Vagina (tissue), 2 donors: ENCODE results near the gene IVNS1ABP. TPM values are rescaled to one million over a fixed set of nuclear protein-coding genes. Genes with fewer than 3 reads are reported as not detected.

Experiments used
- DNase-seq, 2 donors: peaks; one replicate each; pipeline ENCODE4 v3.0.0-alpha.2; 2017; ENCODE audit errors: extremely low spot score in 2 of 2
- H3K27ac ChIP-seq: fragments of 200-600 bp; sonication (generic); one replicate; pipeline ENCODE4 v1.5.1; 2019
- H3K27me3 ChIP-seq: fragments of 200-600 bp; sonication (generic); one replicate; pipeline ENCODE4 v1.5.1; 2019
- H3K36me3 ChIP-seq, 2 donors: fragments of 200-600 bp; sonication (generic); one replicate each; pipeline ENCODE4 v1.5.1; 2017 to 2019
- H3K4me1 ChIP-seq: fragments of 200-600 bp; sonication (generic); one replicate; pipeline ENCODE4 v1.5.1; 2019
- H3K4me3 ChIP-seq, 2 donors: fragments of 200-600 bp; sonication (generic); 1 replicate in 1 of 2; 2 replicates in 1 of 2; pipeline ENCODE4 v1.5.1; 2016 to 2019
- H3K9me3 ChIP-seq: fragments of 200-600 bp; sonication (generic); one replicate; pipeline ENCODE4 v1.5.1; 2019
- POLR2A ChIP-seq, 2 donors: fragments of 450-650 bp; IDR thresholded peaks; one replicate each; pipeline ENCODE4 v1.6.1; 2017; ENCODE audit warnings: antibody characterized with exemption in 2 of 2, mild to moderate bottlenecking in 2 of 2, moderate library complexity in 2 of 2
- POLR2AphosphoS5 ChIP-seq, 2 donors: sonication (generic); formaldehyde crosslinking; IDR thresholded peaks; one replicate each; pipeline ENCODE4 v1.9.0; 2017; ENCODE audit warnings: antibody characterized with exemption in 2 of 2, mild to moderate bottlenecking in 2 of 2, low read depth in 1 of 2; ENCODE audit not compliant: insufficient read depth in 1 of 2
- intact Hi-C: fragments of 100-400 bp; cut with DNase I; formaldehyde crosslinking; loops from one replicate; pipeline ENCODE4 v1.15.1; 2023
- total RNA-seq: library from RNA; depleted of rRNA; stranded (reverse); fragments of >200 nt; gene quantifications from one replicate; pipeline ENCODE4 v1.2.3, GENCODE V29; 2016
- TF ChIP-seq, protein P1 (sequence below), 3 experiments: fragments of 450-650 bp in 2 of 3; fragments of 200-600 bp in 1 of 3; sonication (generic) in 1 of 3; IDR thresholded peaks; one replicate each; pipeline ENCODE4 v1.5.1; 2017 to 2019; ENCODE audit warnings: antibody characterized with exemption in 3 of 3, mild to moderate bottlenecking in 2 of 3, moderate library complexity in 2 of 3

The IVNS1ABP gene
- total RNA-seq, 1 donor from 2014 or later = 125 TPM

DNA sequence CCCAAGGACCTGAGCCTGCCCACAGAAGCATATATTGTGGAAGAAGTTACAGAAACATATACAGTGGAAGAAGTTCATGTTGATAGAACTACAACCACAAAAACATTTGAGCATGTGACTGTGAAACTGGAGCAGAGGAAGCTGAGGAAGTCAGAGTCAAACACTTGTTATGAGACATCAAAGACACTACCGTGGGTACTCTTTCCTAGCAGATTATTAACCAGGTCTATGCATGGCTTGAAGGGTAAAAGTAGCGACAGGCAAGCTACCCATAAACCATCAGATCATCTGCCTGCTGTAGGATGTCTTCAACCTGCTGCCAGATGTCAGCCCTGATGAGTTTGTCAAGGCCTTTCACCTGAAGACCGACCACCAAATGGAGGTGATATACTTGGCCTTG lies 35.8 kb downstream of the IVNS1ABP start:
- H3K4me3 ChIP-seq = no peak overlapping the region
- TF ChIP-seq, protein P1, sequence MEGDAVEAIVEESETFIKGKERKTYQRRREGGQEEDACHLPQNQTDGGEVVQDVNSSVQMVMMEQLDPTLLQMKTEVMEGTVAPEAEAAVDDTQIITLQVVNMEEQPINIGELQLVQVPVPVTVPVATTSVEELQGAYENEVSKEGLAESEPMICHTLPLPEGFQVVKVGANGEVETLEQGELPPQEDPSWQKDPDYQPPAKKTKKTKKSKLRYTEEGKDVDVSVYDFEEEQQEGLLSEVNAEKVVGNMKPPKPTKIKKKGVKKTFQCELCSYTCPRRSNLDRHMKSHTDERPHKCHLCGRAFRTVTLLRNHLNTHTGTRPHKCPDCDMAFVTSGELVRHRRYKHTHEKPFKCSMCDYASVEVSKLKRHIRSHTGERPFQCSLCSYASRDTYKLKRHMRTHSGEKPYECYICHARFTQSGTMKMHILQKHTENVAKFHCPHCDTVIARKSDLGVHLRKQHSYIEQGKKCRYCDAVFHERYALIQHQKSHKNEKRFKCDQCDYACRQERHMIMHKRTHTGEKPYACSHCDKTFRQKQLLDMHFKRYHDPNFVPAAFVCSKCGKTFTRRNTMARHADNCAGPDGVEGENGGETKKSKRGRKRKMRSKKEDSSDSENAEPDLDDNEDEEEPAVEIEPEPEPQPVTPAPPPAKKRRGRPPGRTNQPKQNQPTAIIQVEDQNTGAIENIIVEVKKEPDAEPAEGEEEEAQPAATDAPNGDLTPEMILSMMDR (IDR thresholded peaks at IDR 0.05) = no peak
- TF ChIP-seq POLR2A (IDR thresholded peaks at IDR 0.05) = no peak
- TF ChIP-seq POLR2AphosphoS5 (IDR thresholded peaks at IDR 0.05; ENCODE audit: insufficient read depth in 1 of 2, low read depth in 1 of 2) = no peak
- intact Hi-C loops = no loop called here

DNA sequence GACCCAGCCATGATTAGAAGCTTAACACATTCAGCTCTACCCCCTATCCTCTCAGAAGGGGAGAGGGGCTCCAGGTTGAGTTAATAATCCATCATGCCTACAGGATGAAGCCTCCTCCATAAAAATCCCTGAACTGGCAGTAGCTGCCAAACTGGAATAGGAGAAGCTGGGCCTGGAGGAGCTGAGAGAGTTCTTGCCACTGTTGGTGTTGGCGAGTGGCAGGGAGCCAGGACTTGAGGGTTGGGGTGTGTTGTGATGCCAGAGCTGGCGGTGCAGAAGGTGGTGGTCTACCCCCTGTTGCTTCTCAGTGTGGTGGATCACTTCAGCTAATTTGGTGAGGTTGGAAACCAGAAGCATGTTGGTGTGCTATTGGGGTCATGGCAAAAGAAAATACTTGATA lies 36.5 kb downstream of the IVNS1ABP start:
- TF ChIP-seq POLR2A (IDR thresholded peaks at IDR 0.05) (no peak), POLR2AphosphoS5 (IDR thresholded peaks at IDR 0.05; ENCODE audit: insufficient read depth in 1 of 2, low read depth in 1 of 2) (no peak)
- TF ChIP-seq, protein P1 (IDR thresholded peaks at IDR 0.05) = no peak
- Histone ChIP-seq H3K9me3 (no peaks in the 10 kb centered on the region), H3K4me1 (no peaks in the 10 kb centered on the region), H3K27ac (no peak overlapping the region), H3K4me3 (no peak overlapping the region), H3K27me3 (no peaks in the 10 kb centered on the region), H3K36me3 (peaks cover 0 to 9% of the 10 kb centered on the region in 2 donors)
- DNase-seq = no peak
- intact Hi-C loops = no loop called here

More for the DNA sequence above, 35.8 kb downstream of the IVNS1ABP start:
- H3K27me3 ChIP-seq = no peaks in the 10 kb centered on the region
- H3K4me1 ChIP-seq = no peaks in the 10 kb centered on the region
- peaks cover 0 to 9% of the 10 kb centered on the region in 2 donors for H3K36me3 ChIP-seq
- no peak for DNase-seq
- H3K27ac ChIP-seq = no peak overlapping the region
- no peaks in the 10 kb centered on the region for H3K9me3 ChIP-seq

- no peak for DNase-seq
- H3K9me3 ChIP-seq = no peaks in the 10 kb centered on the region
- H3K36me3 ChIP-seq = peaks cover 0 to 9% of the 10 kb centered on the region in 2 donors
- intact Hi-C loops = no loop called here
- H3K27me3 ChIP-seq = no peaks in the 10 kb centered on the region
- no peak for TF ChIP-seq POLR2AphosphoS5 (IDR thresholded peaks at IDR 0.05; ENCODE audit: insufficient read depth in 1 of 2, low read depth in 1 of 2)
- TF ChIP-seq POLR2A (IDR thresholded peaks at IDR 0.05) = no peak
- TF ChIP-seq, protein P1 (IDR thresholded peaks at IDR 0.05) = no peak
- H3K4me1 ChIP-seq = no peaks in the 10 kb centered on the region
- no peak overlapping the region for H3K4me3 ChIP-seq
- H3K27ac ChIP-seq = no peak overlapping the region
These were observed 37.5 kb downstream of the IVNS1ABP start for GRCh38 chr1:185279571-185279970.

- no peak for DNase-seq
- Histone ChIP-seq H3K9me3 (no peaks in the 10 kb centered on the region), H3K27ac (no peak overlapping the region), H3K4me1 (no peaks in the 10 kb centered on the region), H3K27me3 (no peaks in the 10 kb centered on the region), H3K4me3 (no peak overlapping the region), H3K36me3 (no peaks in the 10 kb centered on the region)
- TF ChIP-seq POLR2AphosphoS5 (IDR thresholded peaks at IDR 0.05; ENCODE audit: insufficient read depth in 1 of 2, low read depth in 1 of 2) (no peak), POLR2A (IDR thresholded peaks at IDR 0.05) (no peak)
- TF ChIP-seq, protein P1 (IDR thresholded peaks at IDR 0.05) = no peak
- intact Hi-C loops = no loop called here
These were observed 45.1 kb downstream of the IVNS1ABP start for GRCh38 chr1:185271921-185272320.

GRCh38 chr1:185268352-185268751 lies 48.7 kb downstream of the IVNS1ABP start:
- Histone ChIP-seq H3K4me3 (no peak overlapping the region), H3K27ac (no peak overlapping the region), H3K36me3 (no peaks in the 10 kb centered on the region), H3K9me3 (no peaks in the 10 kb centered on the region), H3K4me1 (no peaks in the 10 kb centered on the region), H3K27me3 (no peaks in the 10 kb centered on the region)
- intact Hi-C loops = no loop called here
- TF ChIP-seq POLR2AphosphoS5 (IDR thresholded peaks at IDR 0.05; ENCODE audit: insufficient read depth in 1 of 2, low read depth in 1 of 2) = no peak
- no peak for TF ChIP-seq POLR2A (IDR thresholded peaks at IDR 0.05)
- TF ChIP-seq, protein P1 (IDR thresholded peaks at IDR 0.05) = no peak
- DNase-seq = no peak
